K562 (cell line): ENCODE data around the gene C16orf96. TPM values are rescaled to one million over a fixed set of nuclear protein-coding genes. Genes with fewer than 3 reads are reported as not detected.

ENCODE experiments used
- ATAC-seq: fragments of 200-7000 bp; cut with Tn5 transposase; 3 replicates; pipeline ENCODE4 v1.9.1; 2020; ENCODE audit warnings: moderate library complexity
- BruUV-seq: library from RNA; stranded (reverse); fragments of 400-500 nt; replicated peaks from 2 replicates; lab custom pipeline; 2021; lab: Mats Ljungman, UMichigan
- CTCF ChIA-PET: fragments of 300-600 bp; formaldehyde crosslinking; extraction: SDS; loops from one replicate; lab custom pipeline; 2021; ENCODE audit warnings: low intra/inter-chr PET ratio; lab: Yijun Ruan, JAX
- POLR2A ChIA-PET: fragments of 300-600, 350-650 bp; sonication (Branson Sonifier 250); formaldehyde crosslinking; extraction: SDS; loops from one replicate; lab custom pipeline; 2021; ENCODE audit warnings: antibody characterized with exemption, inconsistent platforms; lab: Yijun Ruan, JAX
- DNase-seq, 4 experiments: peaks; one replicate each; pipeline versions ENCODE4 v3.0.0 to v3.0.0-alpha.2; 2011 to 2018; ENCODE audit warnings: low spot score in 3 of 4, mixed read lengths in 3 of 4; ENCODE audit errors: extremely low read depth in 1 of 4
- FAIRE-seq: peaks from 2 replicates; lab custom pipeline; 2011; peaks lifted over from hg19 to GRCh38; lab: Jason Lieb, UNC
- H2AFZ ChIP-seq: 2 replicates; pipeline ENCODE4 v1.6.0; 2011; ENCODE audit warnings: low read depth, low read length, control low read depth, inconsistent platforms
- H3K27ac ChIP-seq: fragments of 200-600 bp; 3 replicates; pipeline ENCODE4 v1.8.0; 2011; ENCODE audit warnings: low read depth, mild to moderate bottlenecking, control low read depth, inconsistent platforms, low read length, moderate library complexity, mixed read lengths; ENCODE audit errors: extremely low read depth
- H3K27me3 ChIP-seq, 2 experiments: fragments of 300-600 bp in 1 of 2; 2 replicates in 1 of 2; 3 replicates in 1 of 2; pipeline versions ENCODE4 v1.6.0 to v1.8.0; 2011; ENCODE audit warnings: inconsistent platforms in 2 of 2, low read length in 2 of 2, mild to moderate bottlenecking in 1 of 2, mixed read lengths in 1 of 2, moderate library complexity in 1 of 2; ENCODE audit not compliant: control insufficient read depth in 2 of 2, insufficient read depth in 2 of 2
- H3K36me3 ChIP-seq: fragments of 300-600 bp; 3 replicates; pipeline ENCODE4 v1.8.0; 2011; ENCODE audit warnings: mild to moderate bottlenecking, low read length, inconsistent platforms; ENCODE audit not compliant: control insufficient read depth, insufficient read depth
- H3K4me1 ChIP-seq, 2 experiments: fragments of 200-600 bp in 1 of 2; replicated peaks in 1 of 2; 2 replicates in 1 of 2; 3 replicates in 1 of 2; pipeline versions ENCODE4 v1.5.1 to v1.8.0; 2011; ENCODE audit warnings: inconsistent platforms in 2 of 2, low read length in 2 of 2, mild to moderate bottlenecking in 1 of 2, mixed read lengths in 1 of 2, moderate library complexity in 1 of 2; ENCODE audit not compliant: control insufficient read depth in 2 of 2, insufficient read depth in 2 of 2
- H3K4me2 ChIP-seq: 2 replicates; pipeline ENCODE4 v1.6.1; 2011; ENCODE audit warnings: low read length, control low read depth, inconsistent platforms, mixed read lengths; ENCODE audit not compliant: insufficient read depth
- H3K4me3 ChIP-seq: fragments of 200-600 bp; sonication (generic), shearing (Covaris generic); 2 replicates; pipeline ENCODE4 v1.5.1; 2016; ENCODE audit warnings: control low read depth, inconsistent platforms
- H3K79me2 ChIP-seq: fragments of 200-600 bp; 3 replicates; pipeline ENCODE4 v1.8.0; 2011; ENCODE audit warnings: low read length, inconsistent platforms; ENCODE audit not compliant: control insufficient read depth, insufficient read depth
- H3K9ac ChIP-seq, 2 experiments: 2 replicates each; pipeline versions ENCODE4 v1.6.0 to v1.6.1; 2011; ENCODE audit warnings: low read depth in 2 of 2, low read length in 2 of 2, control low read depth in 1 of 2, inconsistent platforms in 1 of 2, mild to moderate bottlenecking in 1 of 2, mixed read lengths in 1 of 2; ENCODE audit not compliant: insufficient read depth in 1 of 2
- H3K9me1 ChIP-seq: one replicate; pipeline ENCODE4 v1.6.0; 2011; ENCODE audit warnings: inconsistent platforms, mild to moderate bottlenecking, low read length, moderate library complexity; ENCODE audit not compliant: control insufficient read depth, insufficient read depth
- H3K9me3 ChIP-seq: replicated peaks from 2 replicates; pipeline ENCODE4 v1.5.1; 2011; ENCODE audit warnings: low read depth, low read length, inconsistent platforms; ENCODE audit not compliant: control insufficient read depth, insufficient read depth
- H4K20me1 ChIP-seq: replicated peaks from 2 replicates; pipeline ENCODE4 v1.6.1; 2011; ENCODE audit warnings: low read length, inconsistent platforms, mixed read lengths; ENCODE audit not compliant: control insufficient read depth, insufficient read depth
- EGR1 ChIP-seq: fragments of 450-650 bp; conservative IDR thresholded peaks from 2 replicates; pipeline ENCODE4 v1.6.1; 2017; ENCODE audit warnings: mild to moderate bottlenecking
- POLR2G ChIP-seq: fragments of 200-400 bp; formaldehyde crosslinking; IDR thresholded peaks from 2 replicates; pipeline ENCODE4 v1.6.1; 2017; ENCODE audit warnings: low read depth, mild to moderate bottlenecking, antibody characterized with exemption, low read length, moderate library complexity
- RBFOX2 ChIP-seq: fragments of 200-400 bp; formaldehyde crosslinking; IDR thresholded peaks from 2 replicates; pipeline ENCODE4 v1.6.1; 2017; ENCODE audit warnings: low read depth, mild to moderate bottlenecking, low read length, moderate library complexity
- SMAD1 ChIP-seq: fragments of 150-350 bp; IDR thresholded peaks from 2 replicates; pipeline ENCODE4 v1.6.1; 2014; ENCODE audit warnings: low read length, low read depth; ENCODE audit not compliant: partially characterized antibody
- WGBS: fragments of 100-300 bp; shearing (Covaris generic); methylation state at CpG from one replicate; pipeline ENCODE4 v1.1.6; 2016; ENCODE audit warnings: low coverage, mixed read lengths; ENCODE audit not compliant: insufficient coverage; ENCODE audit errors: missing lambda C conversion rate; 5-methylcytosine and 5-hydroxymethylcytosine counted together
- in situ Hi-C: fragments of 300-500 bp; cut with MboI; formaldehyde crosslinking; loops from 4 replicates; pipeline ENCODE4 v1.15.0; 2018; ENCODE audit warnings: inconsistent platforms, mixed read lengths
- intact Hi-C: fragments of 100-400 bp; cut with micrococcal nuclease; formaldehyde crosslinking; loops from 2 replicates; pipeline ENCODE4 v1.14.2; 2022
- polyA plus RNA-seq, 8 experiments: library from polyadenylated mRNA; depleted of rRNA in 4 of 8; stranded (reverse) in 5 of 8; unstranded in 3 of 8; fragments of >200 nt; fragmentation: Nextera tagmentation in 2 of 8; fragmentation: Illumina TruSeq in 1 of 8; extraction: Ambion mirVana in 2 of 8; extraction: Trizol in 1 of 8; gene quantifications; 2 replicates each; pipeline versions ENCODE4 v1.2.1 to v1.2.3, GENCODE V29; 2011 to 2014; ENCODE audit warnings: inconsistent platforms in 1 of 8, missing spikeins in 1 of 8
- total RNA-seq, 7 experiments: library from RNA; depleted of rRNA in 6 of 7; stranded (reverse); fragments of >200 nt in 6 of 7; fragmentation: Illumina TruSeq in 2 of 7; extraction: Trizol in 2 of 7; gene quantifications; 2 replicates each; pipeline versions ENCODE4 v1.2.1 to v1.2.3, GENCODE V29; 2011 to 2021; ENCODE audit warnings: low replicate concordance in 1 of 7
- TF ChIP-seq, protein P1 (sequence below): sonication (generic); formaldehyde crosslinking; IDR thresholded peaks from 2 replicates; pipeline ENCODE4 v1.8.0; 2022; ENCODE audit warnings: missing genetic modification reagents, mild to moderate bottlenecking, moderate library complexity, borderline replicate concordance

The C16orf96 gene
- total and polyA plus RNA-seq, 9 of the 15 experiments (the other 6 are each of a cell fraction or from before 2014, with no cell fraction given) = not detected

DNA sequence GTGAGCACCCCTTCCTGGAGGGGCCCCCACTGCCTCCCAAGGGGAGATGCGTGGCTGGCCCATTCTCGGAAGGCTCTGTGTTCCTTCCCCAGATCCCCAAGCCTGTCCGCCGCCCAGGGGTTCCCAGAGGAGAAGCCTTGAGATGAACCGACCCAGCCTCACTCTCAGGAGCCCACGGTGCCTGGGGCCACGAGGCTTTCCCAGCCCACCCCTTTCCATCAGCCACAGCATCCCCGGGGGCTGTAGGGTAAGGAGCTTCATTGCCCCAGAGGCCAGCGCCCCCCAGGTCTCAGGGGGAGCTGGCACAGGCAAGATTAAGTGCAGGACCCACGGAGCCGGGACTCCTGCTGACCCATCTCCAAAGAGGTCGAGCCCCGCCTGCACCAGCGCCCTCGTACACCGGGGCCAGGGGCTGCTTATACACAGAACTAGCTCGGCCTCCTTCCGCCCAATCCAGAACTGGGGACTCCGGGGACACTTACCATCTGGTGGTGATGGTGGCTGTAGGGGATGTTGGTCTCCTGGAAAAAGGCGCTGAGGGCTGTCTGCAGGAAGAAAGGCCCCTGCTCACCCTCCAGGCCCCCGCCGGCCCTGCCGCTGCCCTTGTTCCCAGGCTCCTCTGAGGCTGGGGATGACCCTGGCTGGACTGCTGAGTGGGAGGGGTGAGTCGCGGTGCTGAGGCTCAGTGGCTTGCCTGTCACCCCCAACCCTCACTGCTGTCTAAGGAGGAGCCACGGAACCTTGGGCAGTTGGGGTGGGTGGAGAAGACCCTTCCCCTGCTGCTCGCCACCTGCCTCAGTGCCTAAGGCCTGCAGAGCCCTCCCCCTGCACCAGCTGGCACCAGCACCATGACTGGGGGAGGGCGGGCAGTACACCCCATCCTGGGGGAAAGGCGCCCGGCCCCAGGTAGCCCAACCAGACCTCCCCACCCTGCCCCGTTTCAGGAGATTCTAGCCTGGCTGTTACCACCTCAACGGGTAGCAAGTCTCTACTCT lies 54.2 kb downstream of the C16orf96 start:
- in situ Hi-C loops (no loop called here), intact Hi-C loops (no loop called here)
- H3K4me3 ChIP-seq = no peak overlapping the region
- no peaks in the 10 kb centered on the region for H3K27me3 ChIP-seq
- peaks cover 42% of the 10 kb centered on the region for H4K20me1 ChIP-seq
- H3K27ac ChIP-seq = no peak overlapping the region
- no peak for ATAC-seq
- H3K36me3 ChIP-seq = peaks cover 32% of the 10 kb centered on the region; the same call in 1 of the 3 replicates
- H3K4me2 ChIP-seq = no peak overlapping the region
- TF ChIP-seq, protein P1, sequence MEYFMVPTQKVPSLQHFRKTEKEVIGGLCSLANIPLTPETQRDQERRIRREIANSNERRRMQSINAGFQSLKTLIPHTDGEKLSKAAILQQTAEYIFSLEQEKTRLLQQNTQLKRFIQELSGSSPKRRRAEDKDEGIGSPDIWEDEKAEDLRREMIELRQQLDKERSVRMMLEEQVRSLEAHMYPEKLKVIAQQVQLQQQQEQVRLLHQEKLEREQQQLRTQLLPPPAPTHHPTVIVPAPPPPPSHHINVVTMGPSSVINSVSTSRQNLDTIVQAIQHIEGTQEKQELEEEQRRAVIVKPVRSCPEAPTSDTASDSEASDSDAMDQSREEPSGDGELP (CRISPR knock-in tag) = 0 out of 2 replicates have a peak, but pooled peaks have one; percentile 13
- peak; percentile 42 for TF ChIP-seq POLR2G
- peak; percentile 7; the same call in 1 of the 2 replicates for TF ChIP-seq RBFOX2
- no peak for TF ChIP-seq SMAD1
- TF ChIP-seq EGR1 = no peak
- no peak for DNase-seq
- ChIA-PET POLR2A (interaction anchor here (0.6 to 2.3 kb wide), 2 partner anchors 11 to 24 kb away, joined by 3 to 5 read pairs; no protein-coding TSS in a partner anchor), CTCF (no interaction called here)
- H2AFZ ChIP-seq = no peak overlapping the region
- FAIRE-seq = no peak
- H3K4me1 ChIP-seq = peaks cover 10 to 70% of the 10 kb centered on the region in 2 experiments
- peak overlapping the region in 1 of 2 experiments; percentile 50; a peak in 1 of 4 replicates for H3K9ac ChIP-seq
- no peaks in the 10 kb centered on the region for H3K9me3 ChIP-seq
- H3K79me2 ChIP-seq = peaks cover 37% of the 10 kb centered on the region
- H3K9me1 ChIP-seq = peaks cover 17% of the 10 kb centered on the region
- BruUV-seq = no TSS peak
- 80% methylated on average over 21 of the region's 32 CpGs for WGBS
